Peyer's patch (tissue), 4 donors: ENCODE data around the gene CDKN2A.

Source experiments
- CTCF ChIP-seq, 6 experiments: fragments of 450-650 bp in 4 of 6; fragments of 200-600 bp in 2 of 6; sonication (generic) in 1 of 6; IDR thresholded peaks; one replicate each; pipeline ENCODE4 v1.5.1; 2017 to 2019; ENCODE audit warnings: antibody characterized with exemption in 6 of 6, mild to moderate bottlenecking in 3 of 6, moderate library complexity in 1 of 6
- POLR2A ChIP-seq, 2 donors: fragments of 450-650 bp; IDR thresholded peaks; one replicate each; pipeline ENCODE4 v1.5.1; 2017; ENCODE audit warnings: antibody characterized with exemption in 2 of 2, mild to moderate bottlenecking in 2 of 2, moderate library complexity in 2 of 2

DNA sequence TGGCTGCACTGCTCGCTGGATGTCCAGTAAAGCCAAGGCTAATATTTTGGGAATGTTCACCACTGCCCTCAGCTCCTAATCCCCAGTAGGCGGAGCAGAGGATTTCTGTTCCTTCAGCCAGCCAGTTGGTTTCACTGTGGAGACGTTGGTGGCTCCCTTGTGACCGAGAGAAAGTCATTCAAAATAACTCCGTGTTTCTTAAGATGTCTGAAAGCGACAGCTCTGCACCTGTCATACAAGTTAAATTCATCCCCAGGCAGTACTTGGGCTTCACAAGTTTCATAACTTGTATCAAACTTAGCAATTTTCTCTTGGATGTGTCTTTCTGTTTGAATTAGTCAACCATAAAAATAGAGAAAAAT lies 15.3 kb upstream of the CDKN2A start:
- TF ChIP-seq POLR2A (IDR thresholded peaks at IDR 0.05) = no peak
- TF ChIP-seq CTCF (IDR thresholded peaks at IDR 0.05) = no peak
